Activated CD8-positive, alpha-beta memory T cell treated with anti-CD3 and anti-CD28 coated beads for 24 hours (primary cell): Measurements from ENCODE around the gene NLRP14.

Experiments used
- DNase-seq: peaks from one replicate; pipeline ENCODE4 v3.0.0-alpha.2; 2020

NLRP14 gene

GRCh38 chr11:7056828-7057513 is 36.7 kb downstream of the NLRP14 start:
- DNase-seq: no peak

GRCh38 chr11:7057641-7058040 is 37.4 kb downstream of the NLRP14 start:
- DNase-seq: no peak

- no peak for DNase-seq
Measured at GRCh38 chr11:7060868-7061267, 40.6 kb downstream of the NLRP14 start.

GRCh38 chr11:7062534-7062933 is 42.3 kb downstream of the NLRP14 start:
- DNase-seq: no peak

GRCh38 chr11:7072401-7073028 is 52.2 kb downstream of the NLRP14 start:
- DNase-seq: no peak

GRCh38 chr11:7077101-7077500 is 56.8 kb downstream of the NLRP14 start:
- no peak for DNase-seq

- no peak for DNase-seq
Measured at GRCh38 chr11:7079545-7080135, 59.4 kb downstream of the NLRP14 start.

- no peak for DNase-seq
Measured at GRCh38 chr11:7080900-7081299, 60.6 kb downstream of the NLRP14 start.

GRCh38 chr11:7081441-7081840 is 61.2 kb downstream of the NLRP14 start:
- DNase-seq: no peak

- DNase-seq: no peak
Measured at GRCh38 chr11:7088921-7089320, 68.6 kb downstream of the NLRP14 start, which contains the start of gene RBMXL2. RBMXL2 (plus strand) TSS chr11:7088998; CDS start chr11:7089121, 123 bp downstream.

GRCh38 chr11:7089328-7090251 is 69.3 kb downstream of the NLRP14 start:
- no peak for DNase-seq

GRCh38 chr11:7098235-7098832 is 78.1 kb downstream of the NLRP14 start:
- DNase-seq: no peak

GRCh38 chr11:7115780-7116179 is 95.5 kb downstream of the NLRP14 start:
- DNase-seq: no peak

- no peak for DNase-seq
Measured at GRCh38 chr11:7116370-7116769, 96.1 kb downstream of the NLRP14 start.
